ENCODE results near the gene BCL7C. TPM values are rescaled to one million over a fixed set of nuclear protein-coding genes. Genes with fewer than 3 reads are reported as not detected.

The BCL7C gene
- total and polyA plus RNA-seq, 2 of the 4 experiments (the other 2 are of a cell fraction): 32.3 to 34.9 TPM

DNA sequence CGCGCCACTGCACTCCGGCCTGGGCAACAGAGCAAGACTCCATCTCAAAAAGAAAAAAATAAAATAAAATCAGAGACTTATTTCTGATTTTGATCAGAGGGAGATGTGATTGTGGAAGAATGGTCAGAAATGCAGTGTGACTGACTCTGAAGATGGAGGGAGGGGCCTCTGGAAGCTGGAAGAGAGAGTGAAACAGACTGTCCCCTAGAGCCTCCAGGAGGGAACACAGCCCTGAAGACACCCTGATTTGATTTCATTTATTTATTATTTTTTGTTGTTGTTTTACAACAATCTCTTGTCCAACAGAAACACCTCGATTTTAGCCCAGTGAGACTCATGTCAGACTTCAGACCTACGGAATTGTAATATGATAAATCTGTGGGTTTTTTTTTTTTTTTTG is 26.1 kb downstream of the BCL7C start (continued):
- TF ChIP-seq, protein P1, sequence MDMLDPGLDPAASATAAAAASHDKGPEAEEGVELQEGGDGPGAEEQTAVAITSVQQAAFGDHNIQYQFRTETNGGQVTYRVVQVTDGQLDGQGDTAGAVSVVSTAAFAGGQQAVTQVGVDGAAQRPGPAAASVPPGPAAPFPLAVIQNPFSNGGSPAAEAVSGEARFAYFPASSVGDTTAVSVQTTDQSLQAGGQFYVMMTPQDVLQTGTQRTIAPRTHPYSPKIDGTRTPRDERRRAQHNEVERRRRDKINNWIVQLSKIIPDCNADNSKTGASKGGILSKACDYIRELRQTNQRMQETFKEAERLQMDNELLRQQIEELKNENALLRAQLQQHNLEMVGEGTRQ (IDR thresholded peaks at IDR 0.05; ENCODE audit: low read depth, low read length): no peak
- TF ChIP-seq CEBPB (IDR thresholded peaks at IDR 0.05; ENCODE audit: low read depth, low read length): no peak

DNA sequence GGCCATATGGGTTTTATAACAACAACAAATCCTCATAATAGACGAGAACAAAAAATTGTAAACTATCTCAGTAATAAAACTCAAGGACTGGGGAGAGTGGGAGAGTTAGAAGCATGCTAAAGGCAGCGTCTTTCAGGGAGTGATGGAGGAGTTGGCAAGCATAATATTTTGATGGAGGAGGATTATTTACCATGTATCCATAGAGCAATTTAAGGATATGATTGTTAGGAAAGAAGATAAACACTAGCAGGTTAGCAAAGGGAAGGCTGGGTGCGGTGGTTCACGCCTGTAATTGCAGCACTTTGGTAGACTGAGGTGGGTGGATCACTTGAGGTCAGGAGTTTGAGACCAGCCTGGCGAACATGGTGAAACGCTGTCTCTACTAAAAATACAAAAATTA is 27.8 kb downstream of the BCL7C start:
- no peak overlapping the region for H3K4me2 ChIP-seq (ENCODE audit: low read depth, low read length)
- H3K4me1 ChIP-seq (ENCODE audit: control insufficient read depth, insufficient read depth, low read length): no peaks in the 10 kb centered on the region
- peaks cover 0 to 7% of the 10 kb centered on the region in 2 experiments; a peak in 3 of 4 replicates for H3K79me1 ChIP-seq (ENCODE audit: low read depth in 1 of 2, low read length in 2 of 2)
- no peak overlapping the region for H2BK5ac ChIP-seq (ENCODE audit: low read depth, low read length, poor library complexity, severe bottlenecking)
- TF ChIP-seq NFE2L2 (IDR thresholded peaks at IDR 0.05; ENCODE audit: low read depth, low read length) (no peak), CHD1 (IDR thresholded peaks at IDR 0.05; ENCODE audit: low read depth, low read length) (no peak), MXI1 (IDR thresholded peaks at IDR 0.05; ENCODE audit: borderline replicate concordance, low read depth, low read length) (no peak), BHLHE40 (IDR thresholded peaks at IDR 0.05; ENCODE audit: low read depth, low read length) (no peak), MAFK (IDR thresholded peaks at IDR 0.05; ENCODE audit: low read depth, low read length) (no peak), CEBPB (IDR thresholded peaks at IDR 0.05; ENCODE audit: low read depth, low read length) (no peak), MAZ (IDR thresholded peaks at IDR 0.05; ENCODE audit: borderline replicate concordance, low read depth, low read length) (no peak)
- TF ChIP-seq, protein P2, sequence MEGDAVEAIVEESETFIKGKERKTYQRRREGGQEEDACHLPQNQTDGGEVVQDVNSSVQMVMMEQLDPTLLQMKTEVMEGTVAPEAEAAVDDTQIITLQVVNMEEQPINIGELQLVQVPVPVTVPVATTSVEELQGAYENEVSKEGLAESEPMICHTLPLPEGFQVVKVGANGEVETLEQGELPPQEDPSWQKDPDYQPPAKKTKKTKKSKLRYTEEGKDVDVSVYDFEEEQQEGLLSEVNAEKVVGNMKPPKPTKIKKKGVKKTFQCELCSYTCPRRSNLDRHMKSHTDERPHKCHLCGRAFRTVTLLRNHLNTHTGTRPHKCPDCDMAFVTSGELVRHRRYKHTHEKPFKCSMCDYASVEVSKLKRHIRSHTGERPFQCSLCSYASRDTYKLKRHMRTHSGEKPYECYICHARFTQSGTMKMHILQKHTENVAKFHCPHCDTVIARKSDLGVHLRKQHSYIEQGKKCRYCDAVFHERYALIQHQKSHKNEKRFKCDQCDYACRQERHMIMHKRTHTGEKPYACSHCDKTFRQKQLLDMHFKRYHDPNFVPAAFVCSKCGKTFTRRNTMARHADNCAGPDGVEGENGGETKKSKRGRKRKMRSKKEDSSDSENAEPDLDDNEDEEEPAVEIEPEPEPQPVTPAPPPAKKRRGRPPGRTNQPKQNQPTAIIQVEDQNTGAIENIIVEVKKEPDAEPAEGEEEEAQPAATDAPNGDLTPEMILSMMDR (conservative IDR thresholded peaks at IDR 0.05; ENCODE audit: low read depth, low read length): no peak
- TF ChIP-seq, protein P1 (IDR thresholded peaks at IDR 0.05; ENCODE audit: low read depth, low read length): no peak
- TF ChIP-seq, protein P3, sequence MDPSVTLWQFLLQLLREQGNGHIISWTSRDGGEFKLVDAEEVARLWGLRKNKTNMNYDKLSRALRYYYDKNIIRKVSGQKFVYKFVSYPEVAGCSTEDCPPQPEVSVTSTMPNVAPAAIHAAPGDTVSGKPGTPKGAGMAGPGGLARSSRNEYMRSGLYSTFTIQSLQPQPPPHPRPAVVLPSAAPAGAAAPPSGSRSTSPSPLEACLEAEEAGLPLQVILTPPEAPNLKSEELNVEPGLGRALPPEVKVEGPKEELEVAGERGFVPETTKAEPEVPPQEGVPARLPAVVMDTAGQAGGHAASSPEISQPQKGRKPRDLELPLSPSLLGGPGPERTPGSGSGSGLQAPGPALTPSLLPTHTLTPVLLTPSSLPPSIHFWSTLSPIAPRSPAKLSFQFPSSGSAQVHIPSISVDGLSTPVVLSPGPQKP (IDR thresholded peaks at IDR 0.05; ENCODE audit: borderline replicate concordance, low read depth, low read length): no peak
- intact Hi-C loops (cut with micrococcal nuclease) (no loop called here), dilution Hi-C loops (cut with HindIII; ENCODE audit: low sequenced_read_pairs, unreplicated experiment) (no loop called here), in situ Hi-C loops (cut with MboI; ENCODE audit: low sequenced_read_pairs) (no loop called here)
- H2AFZ ChIP-seq (replicated peaks; ENCODE audit: low read length, poor library complexity): no peak overlapping the region
- BruUV-seq (replicated peaks): no TSS peak
- DNase-seq (no peak), ATAC-seq (ENCODE audit: low read depth) (no peak)
- H2AK5ac ChIP-seq (ENCODE audit: low read depth, low read length): no peak overlapping the region
- H3K9me1 ChIP-seq (ENCODE audit: insufficient read depth, low read length): no peaks in the 10 kb centered on the region; the same call in 1 of the 2 replicates
- H3K36me3 ChIP-seq (ENCODE audit: control insufficient read depth, insufficient read depth, low read length): no peaks in the 10 kb centered on the region
- no peak overlapping the region for H3K4me3 ChIP-seq (ENCODE audit: insufficient read depth, low read depth, low read length)
- ChIA-PET POLR2A (ENCODE audit: unreplicated experiment) (no interaction called here), CTCF (no interaction called here)
- H4K5ac ChIP-seq (ENCODE audit: low read depth, low read length): no peak overlapping the region
- no peak overlapping the region for H4K8ac ChIP-seq (ENCODE audit: low read depth in 2 of 2, low read length in 2 of 2)
- H3K27ac ChIP-seq (ENCODE audit: insufficient read depth, low read length): no peak overlapping the region
- H3K9ac ChIP-seq (ENCODE audit: low read depth, low read length): no peak overlapping the region
- no peak overlapping the region for H2BK20ac ChIP-seq (ENCODE audit: low read depth, low read length)
- no peak overlapping the region for H2BK15ac ChIP-seq (ENCODE audit: low read depth, low read length)
- no peaks in the 10 kb centered on the region for H3K9me3 ChIP-seq (ENCODE audit: control insufficient read depth, insufficient read depth, low read length)
- H3K23ac ChIP-seq (ENCODE audit: low read depth, low read length): no peak overlapping the region
- H3K18ac ChIP-seq (ENCODE audit: low read depth, low read length): no peak overlapping the region
- no peak overlapping the region for H3K14ac ChIP-seq (replicated peaks; ENCODE audit: low read depth, low read length)
- no peak overlapping the region for H3K56ac ChIP-seq (ENCODE audit: extremely low read depth, insufficient read depth, low read length)
- H2BK120ac ChIP-seq (ENCODE audit: low read depth, low read length): no peak overlapping the region
- no peak overlapping the region for H3K4ac ChIP-seq (ENCODE audit: low read depth, low read length)
- H2AK9ac ChIP-seq (replicated peaks; ENCODE audit: low read depth, low read length, poor library complexity): no peak overlapping the region
- 67% methylated on average over 3 of the region's 6 CpGs; no CpG with 5 or more reads in 1 of the 2 experiments for WGBS, 2 experiments (ENCODE audit: extremely low coverage in 2 of 2, insufficient read length in 1 of 2)
- H3K27me3 ChIP-seq (ENCODE audit: control insufficient read depth, insufficient read depth, low read length): no peaks in the 10 kb centered on the region
- no peak overlapping the region for H4K91ac ChIP-seq (ENCODE audit: insufficient read depth, low read depth, low read length)
- no peaks in the 10 kb centered on the region for H4K20me1 ChIP-seq (ENCODE audit: insufficient read depth, low read length)
